COLO668 (cell line): ENCODE measurements around the gene ST8SIA1.

Experiments used
- DNase-seq: peaks from one replicate; lab custom pipeline; 2025; ENCODE audit not compliant: unreplicated experiment; lab: John Stamatoyannopoulos, UW

Gene ST8SIA1

GRCh38 chr12:22332202-22332601 lies 2.3 kb downstream of the ST8SIA1 start:
- no peak for DNase-seq

- DNase-seq: no peak
Measured at GRCh38 chr12:22329621-22330020, 4.9 kb downstream of the ST8SIA1 start.

GRCh38 chr12:22325218-22325617 lies 9.3 kb downstream of the ST8SIA1 start:
- DNase-seq: no peak

GRCh38 chr12:22322091-22322490 lies 12.4 kb downstream of the ST8SIA1 start:
- DNase-seq: no peak

GRCh38 chr12:22321638-22322037 lies 12.9 kb downstream of the ST8SIA1 start:
- no peak for DNase-seq

GRCh38 chr12:22321018-22321605 lies 13.4 kb downstream of the ST8SIA1 start:
- no peak for DNase-seq

GRCh38 chr12:22318108-22318737 lies 16.3 kb downstream of the ST8SIA1 start:
- DNase-seq: no peak

- no peak for DNase-seq
Measured at GRCh38 chr12:22313963-22314330, 20.6 kb downstream of the ST8SIA1 start.

GRCh38 chr12:22313286-22313962 lies 21.1 kb downstream of the ST8SIA1 start:
- DNase-seq: no peak

- DNase-seq: no peak
Measured at GRCh38 chr12:22312336-22312735, 22.2 kb downstream of the ST8SIA1 start.

GRCh38 chr12:22310709-22311108 lies 23.8 kb downstream of the ST8SIA1 start:
- DNase-seq: no peak

GRCh38 chr12:22310275-22310674 lies 24.2 kb downstream of the ST8SIA1 start:
- no peak for DNase-seq

- no peak for DNase-seq
Measured at GRCh38 chr12:22307811-22308210, 26.7 kb downstream of the ST8SIA1 start.

- no peak for DNase-seq
Measured at GRCh38 chr12:22306311-22306710, 28.2 kb downstream of the ST8SIA1 start.

- DNase-seq: no peak
Measured at GRCh38 chr12:22304341-22304740, 30.2 kb downstream of the ST8SIA1 start.

GRCh38 chr12:22299294-22299912 lies 35.1 kb downstream of the ST8SIA1 start:
- DNase-seq: no peak

GRCh38 chr12:22289250-22289649 lies 45.3 kb downstream of the ST8SIA1 start:
- no peak for DNase-seq

- DNase-seq: no peak
Measured at GRCh38 chr12:22287776-22288621, 46.5 kb downstream of the ST8SIA1 start.

- no peak for DNase-seq
Measured at GRCh38 chr12:22287101-22287500, 47.4 kb downstream of the ST8SIA1 start.

- no peak for DNase-seq
Measured at GRCh38 chr12:22286569-22286968, 47.9 kb downstream of the ST8SIA1 start.

- no peak for DNase-seq
Measured at GRCh38 chr12:22285846-22286245, 48.7 kb downstream of the ST8SIA1 start.
